ENCODE data around the gene TMEM130.

GRCh38 chr7:98910427-98910826 lies 40.6 kb upstream of the TMEM130 start:
- TF ChIP-seq CTCF (IDR thresholded peaks at IDR 0.05) (no peak), SMC3 (IDR thresholded peaks at IDR 0.05; ENCODE audit: low read depth, low read length) (no peak), EZH2phosphoT487 (IDR thresholded peaks at IDR 0.05; ENCODE audit: borderline replicate concordance, low read depth) (no peak), REST (IDR thresholded peaks at IDR 0.05; ENCODE audit: low read depth, low read length) (no peak), MAX (IDR thresholded peaks at IDR 0.05; ENCODE audit: low read depth) (no peak), IRF3 (IDR thresholded peaks at IDR 0.05; ENCODE audit: low read depth, low read length) (no peak), FOXM1 (IDR thresholded peaks at IDR 0.05; ENCODE audit: low read depth) (no peak)

All from SK-N-SH (cell line).